ENCODE results near the gene HPCAL4.

GRCh38 chr1:39722495-39722894 lies 31.3 kb upstream of the HPCAL4 start:
- TF ChIP-seq, protein P1, sequence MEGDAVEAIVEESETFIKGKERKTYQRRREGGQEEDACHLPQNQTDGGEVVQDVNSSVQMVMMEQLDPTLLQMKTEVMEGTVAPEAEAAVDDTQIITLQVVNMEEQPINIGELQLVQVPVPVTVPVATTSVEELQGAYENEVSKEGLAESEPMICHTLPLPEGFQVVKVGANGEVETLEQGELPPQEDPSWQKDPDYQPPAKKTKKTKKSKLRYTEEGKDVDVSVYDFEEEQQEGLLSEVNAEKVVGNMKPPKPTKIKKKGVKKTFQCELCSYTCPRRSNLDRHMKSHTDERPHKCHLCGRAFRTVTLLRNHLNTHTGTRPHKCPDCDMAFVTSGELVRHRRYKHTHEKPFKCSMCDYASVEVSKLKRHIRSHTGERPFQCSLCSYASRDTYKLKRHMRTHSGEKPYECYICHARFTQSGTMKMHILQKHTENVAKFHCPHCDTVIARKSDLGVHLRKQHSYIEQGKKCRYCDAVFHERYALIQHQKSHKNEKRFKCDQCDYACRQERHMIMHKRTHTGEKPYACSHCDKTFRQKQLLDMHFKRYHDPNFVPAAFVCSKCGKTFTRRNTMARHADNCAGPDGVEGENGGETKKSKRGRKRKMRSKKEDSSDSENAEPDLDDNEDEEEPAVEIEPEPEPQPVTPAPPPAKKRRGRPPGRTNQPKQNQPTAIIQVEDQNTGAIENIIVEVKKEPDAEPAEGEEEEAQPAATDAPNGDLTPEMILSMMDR (IDR thresholded peaks at IDR 0.05): no peak
- TF ChIP-seq POLR2A (IDR thresholded peaks at IDR 0.05): no peak
- no peak for TF ChIP-seq EP300 (IDR thresholded peaks at IDR 0.05)

All from tibial nerve (tissue), 4 donors.